Ishikawa (cell line): ENCODE measurements around the gene KLHDC8B.

ENCODE experiments used
- CEBPB ChIP-seq: IDR thresholded peaks from 2 replicates; pipeline ENCODE4 v1.6.1; 2012
- CREB1 ChIP-seq: IDR thresholded peaks from 2 replicates; pipeline ENCODE4 v1.6.1; 2012; ENCODE audit warnings: low read depth
- EGR1 ChIP-seq: IDR thresholded peaks from 2 replicates; pipeline ENCODE4 v1.6.1; 2012
- EP300 ChIP-seq: IDR thresholded peaks from 2 replicates; pipeline ENCODE4 v1.6.1; 2012; ENCODE audit warnings: borderline replicate concordance
- FOXM1 ChIP-seq: IDR thresholded peaks from 2 replicates; pipeline ENCODE4 v1.6.1; 2012; ENCODE audit warnings: low read depth, borderline replicate concordance
- NFIC ChIP-seq: IDR thresholded peaks from 2 replicates; pipeline ENCODE4 v1.6.1; 2012
- RAD21 ChIP-seq: IDR thresholded peaks from 2 replicates; pipeline ENCODE4 v1.6.1; 2012; ENCODE audit warnings: low read depth
- REST ChIP-seq: IDR thresholded peaks from 2 replicates; pipeline ENCODE4 v1.6.1; 2012; ENCODE audit warnings: low read depth, mild to moderate bottlenecking
- TAF1 ChIP-seq: IDR thresholded peaks from 2 replicates; pipeline ENCODE4 v1.6.1; 2012; ENCODE audit warnings: low read depth, mild to moderate bottlenecking
- TCF12 ChIP-seq: IDR thresholded peaks from 2 replicates; pipeline ENCODE4 v1.6.1; 2012; ENCODE audit warnings: low read depth
- TEAD4 ChIP-seq: IDR thresholded peaks from 2 replicates; pipeline ENCODE4 v1.6.1; 2012
- USF1 ChIP-seq: IDR thresholded peaks from 2 replicates; pipeline ENCODE4 v1.6.1; 2012
- YY1 ChIP-seq: IDR thresholded peaks from 2 replicates; pipeline ENCODE4 v1.6.1; 2012; ENCODE audit warnings: low read depth
- ZBTB7A ChIP-seq: IDR thresholded peaks from 2 replicates; pipeline ENCODE4 v1.6.1; 2012; ENCODE audit warnings: low read depth
- TF ChIP-seq, protein P1 (sequence below): IDR thresholded peaks from 2 replicates; pipeline ENCODE4 v1.6.1; 2012

KLHDC8B gene

DNA sequence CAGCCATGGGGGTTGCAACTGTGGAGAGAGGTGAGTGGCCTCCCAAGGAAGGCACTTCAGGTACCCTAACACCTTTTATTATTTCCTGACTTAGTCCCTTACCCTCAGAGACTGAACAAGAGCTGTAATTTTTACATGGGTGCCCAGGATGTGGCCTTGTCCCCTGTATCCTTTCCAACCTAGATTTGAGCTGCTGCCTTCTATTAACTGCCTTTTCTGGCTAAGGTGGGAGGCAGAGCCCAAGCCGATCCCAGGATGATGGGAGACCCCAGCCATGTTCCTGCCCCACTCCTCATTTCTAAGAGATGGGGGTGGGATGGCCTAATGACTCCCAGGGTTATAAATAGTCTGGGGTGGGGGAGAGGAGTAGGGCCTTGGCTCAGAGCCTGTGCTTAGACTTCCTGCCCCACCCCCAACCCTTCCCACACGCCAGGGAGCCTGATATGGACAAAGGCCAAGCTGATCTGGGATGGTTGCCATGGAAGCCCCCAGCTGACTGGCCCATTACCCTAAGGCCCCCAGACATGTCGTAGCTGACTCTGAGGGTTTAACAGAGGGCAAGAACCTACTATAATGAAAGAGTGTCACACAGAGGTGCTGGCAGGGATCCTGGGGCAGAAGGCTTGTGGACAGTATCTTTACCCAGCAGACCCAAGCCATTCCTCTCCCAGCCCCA lies 1.9 kb downstream of the KLHDC8B start:
- TF ChIP-seq TAF1 (no peak), ZBTB7A (no peak), FOXM1 (no peak), TEAD4 (no peak), CEBPB (no peak), CREB1 (no peak), RAD21 (no peak)
- TF ChIP-seq, protein P1, sequence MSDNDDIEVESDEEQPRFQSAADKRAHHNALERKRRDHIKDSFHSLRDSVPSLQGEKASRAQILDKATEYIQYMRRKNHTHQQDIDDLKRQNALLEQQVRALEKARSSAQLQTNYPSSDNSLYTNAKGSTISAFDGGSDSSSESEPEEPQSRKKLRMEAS = no peak

GRCh38 chr3:49173792-49174170 lies 2.4 kb downstream of the KLHDC8B start:
- TF ChIP-seq TCF12 = no peak
- TF ChIP-seq CREB1 = no peak
- no peak for TF ChIP-seq FOXM1
- no peak for TF ChIP-seq EGR1
- no peak for TF ChIP-seq TEAD4
- TF ChIP-seq ZBTB7A = no peak
- no peak for TF ChIP-seq RAD21
- TF ChIP-seq REST = no peak
- TF ChIP-seq YY1 = no peak
- no peak for TF ChIP-seq CEBPB
- TF ChIP-seq TAF1 = no peak
- no peak for TF ChIP-seq NFIC
- no peak for TF ChIP-seq USF1
- TF ChIP-seq, protein P1 = no peak
- no peak for TF ChIP-seq EP300

- no peak for TF ChIP-seq FOXM1
- no peak for TF ChIP-seq ZBTB7A
- TF ChIP-seq EGR1 = no peak
- TF ChIP-seq YY1 = no peak
- no peak for TF ChIP-seq TAF1
- no peak for TF ChIP-seq NFIC
- TF ChIP-seq TCF12 = no peak
- TF ChIP-seq, protein P1 = no peak
- no peak for TF ChIP-seq EP300
- TF ChIP-seq RAD21 = no peak
- no peak for TF ChIP-seq USF1
- no peak for TF ChIP-seq CEBPB
These were observed 3.1 kb downstream of the KLHDC8B start for GRCh38 chr3:49174397-49174985.

DNA sequence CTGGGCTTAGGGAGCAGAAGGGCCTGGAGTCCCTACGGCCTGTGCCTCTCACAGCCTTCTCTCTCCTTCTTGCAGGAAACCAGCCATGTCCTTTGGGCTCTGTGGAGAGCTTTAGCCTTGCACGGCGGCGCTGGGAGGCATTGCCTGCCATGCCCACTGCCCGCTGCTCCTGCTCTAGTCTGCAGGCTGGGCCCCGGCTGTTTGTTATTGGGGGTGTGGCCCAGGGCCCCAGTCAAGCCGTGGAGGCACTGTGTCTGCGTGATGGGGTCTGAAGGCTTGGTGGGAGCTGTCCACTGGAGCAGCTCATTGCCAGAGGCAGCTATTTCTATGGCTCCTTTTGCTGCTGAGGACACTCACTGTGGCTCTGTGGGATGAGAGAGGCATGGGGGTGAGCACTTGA lies 4.1 kb downstream of the KLHDC8B start:
- TF ChIP-seq, protein P1 = no peak
- no peak for TF ChIP-seq EP300
- no peak for TF ChIP-seq ZBTB7A
- no peak for TF ChIP-seq TEAD4
- TF ChIP-seq YY1 = no peak
- no peak for TF ChIP-seq RAD21
- no peak for TF ChIP-seq REST
- TF ChIP-seq FOXM1 = no peak
- TF ChIP-seq CEBPB = no peak
- TF ChIP-seq CREB1 = no peak
- no peak for TF ChIP-seq TAF1
- no peak for TF ChIP-seq TCF12
- no peak for TF ChIP-seq EGR1
- no peak for TF ChIP-seq NFIC
- TF ChIP-seq USF1 = no peak

DNA sequence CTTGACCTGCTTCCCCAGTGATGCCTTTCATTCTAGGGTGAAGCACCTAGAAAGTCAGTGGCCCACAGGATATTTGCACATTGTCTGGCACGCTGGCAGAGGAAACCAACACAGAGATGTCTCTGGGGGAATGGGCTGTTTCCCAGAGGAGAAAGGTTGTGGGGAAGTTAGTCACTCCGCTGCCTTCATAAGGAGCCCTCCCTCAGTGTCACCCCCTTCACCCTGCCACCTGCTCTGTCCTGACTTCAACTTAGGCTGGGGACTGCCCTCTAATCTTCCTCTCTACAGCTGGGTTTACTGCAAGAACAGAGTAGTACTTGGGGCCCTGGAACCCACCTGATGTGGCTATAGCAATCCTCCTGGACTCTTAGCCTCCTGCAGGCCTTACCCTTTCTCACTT lies 5.7 kb downstream of the KLHDC8B start:
- TF ChIP-seq NFIC (no peak), TAF1 (no peak), FOXM1 (no peak), CREB1 (no peak), TCF12 (no peak), TEAD4 (no peak), YY1 (no peak), CEBPB (no peak), ZBTB7A (no peak), USF1 (no peak), EP300 (no peak)
